ENCODE results near the gene RAB26. TPM values are rescaled to one million over a fixed set of nuclear protein-coding genes. Genes with fewer than 3 reads are reported as not detected.
"Not testable (repeated sequence)": the region's sequence is repeated elsewhere in the genome, so short reads cannot be mapped to it uniquely, and the experiment has no call there.

RAB26 gene
- total RNA-seq, 1 donor from 2014 or later = 1.5 TPM

DNA sequence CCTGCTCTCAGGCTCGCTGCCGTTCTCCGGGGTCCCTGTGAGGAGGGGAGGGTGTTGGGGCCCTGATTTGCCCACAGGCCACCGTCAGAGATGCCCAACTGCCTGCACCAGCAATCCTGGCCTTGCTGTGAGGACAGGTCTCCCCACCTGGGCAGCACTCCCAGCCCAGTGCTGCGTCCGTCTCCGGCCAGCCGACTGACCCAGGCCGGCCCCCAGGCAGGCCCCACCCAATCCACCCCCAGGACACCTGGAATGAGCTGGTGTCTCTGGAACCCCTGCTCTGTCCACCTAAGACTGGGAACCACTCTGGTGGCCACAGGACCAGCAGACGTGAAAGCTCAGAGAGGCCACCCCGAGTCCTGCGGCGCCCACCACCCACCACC is 32.8 kb upstream of the RAB26 start:
- Histone ChIP-seq H3K4me1 (peaks cover 16% of the 10 kb centered on the region), H3K36me3 (peaks cover 0 to 19% of the 10 kb centered on the region in 2 donors), H3K9me3 (no peaks in the 10 kb centered on the region), H3K4me3 (no peak overlapping the region), H3K27ac (no peak overlapping the region), H3K27me3 (no peaks in the 10 kb centered on the region)
- TF ChIP-seq, protein P1, sequence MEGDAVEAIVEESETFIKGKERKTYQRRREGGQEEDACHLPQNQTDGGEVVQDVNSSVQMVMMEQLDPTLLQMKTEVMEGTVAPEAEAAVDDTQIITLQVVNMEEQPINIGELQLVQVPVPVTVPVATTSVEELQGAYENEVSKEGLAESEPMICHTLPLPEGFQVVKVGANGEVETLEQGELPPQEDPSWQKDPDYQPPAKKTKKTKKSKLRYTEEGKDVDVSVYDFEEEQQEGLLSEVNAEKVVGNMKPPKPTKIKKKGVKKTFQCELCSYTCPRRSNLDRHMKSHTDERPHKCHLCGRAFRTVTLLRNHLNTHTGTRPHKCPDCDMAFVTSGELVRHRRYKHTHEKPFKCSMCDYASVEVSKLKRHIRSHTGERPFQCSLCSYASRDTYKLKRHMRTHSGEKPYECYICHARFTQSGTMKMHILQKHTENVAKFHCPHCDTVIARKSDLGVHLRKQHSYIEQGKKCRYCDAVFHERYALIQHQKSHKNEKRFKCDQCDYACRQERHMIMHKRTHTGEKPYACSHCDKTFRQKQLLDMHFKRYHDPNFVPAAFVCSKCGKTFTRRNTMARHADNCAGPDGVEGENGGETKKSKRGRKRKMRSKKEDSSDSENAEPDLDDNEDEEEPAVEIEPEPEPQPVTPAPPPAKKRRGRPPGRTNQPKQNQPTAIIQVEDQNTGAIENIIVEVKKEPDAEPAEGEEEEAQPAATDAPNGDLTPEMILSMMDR (IDR thresholded peaks at IDR 0.05) = no peak
- TF ChIP-seq POLR2AphosphoS5 (IDR thresholded peaks at IDR 0.05; ENCODE audit: insufficient read depth in 1 of 2, low read depth in 1 of 2) (no peak), POLR2A (IDR thresholded peaks at IDR 0.05) (no peak)
- no peak for DNase-seq (ENCODE audit: extremely low spot score in 2 of 2)
- intact Hi-C loops (cut with DNase I) = no loop called here

DNA sequence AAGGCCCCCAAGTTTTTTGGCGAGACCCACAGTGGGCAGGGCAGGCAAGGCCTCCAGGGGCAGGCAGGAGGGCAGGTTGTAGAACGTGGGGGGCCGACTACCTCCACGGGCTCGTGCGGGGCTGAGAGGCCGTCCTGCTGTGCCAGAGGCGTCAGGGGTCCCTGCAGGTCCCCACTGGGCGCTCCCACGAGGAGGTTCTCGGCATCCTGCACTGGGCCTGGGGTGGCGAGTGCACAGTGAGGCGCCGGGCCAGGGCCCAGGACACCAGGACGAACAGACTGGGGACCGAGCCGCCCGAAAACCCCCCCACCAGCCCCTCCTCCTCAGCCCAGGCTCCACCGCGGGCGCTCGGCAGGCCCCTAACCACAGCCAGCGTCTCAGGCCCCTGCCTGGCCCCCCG is 32.0 kb upstream of the RAB26 start:
- H3K9me3 ChIP-seq; H3K4me3 ChIP-seq; DNase-seq (ENCODE audit: extremely low spot score in 2 of 2); H3K27ac ChIP-seq; intact Hi-C loops (cut with DNase I); H3K27me3 ChIP-seq: not testable (repeated sequence)
- Histone ChIP-seq H3K36me3 (peaks cover 0 to 12% of the 10 kb centered on the region in 2 donors), H3K4me1 (peaks cover 23% of the 10 kb centered on the region)

DNA sequence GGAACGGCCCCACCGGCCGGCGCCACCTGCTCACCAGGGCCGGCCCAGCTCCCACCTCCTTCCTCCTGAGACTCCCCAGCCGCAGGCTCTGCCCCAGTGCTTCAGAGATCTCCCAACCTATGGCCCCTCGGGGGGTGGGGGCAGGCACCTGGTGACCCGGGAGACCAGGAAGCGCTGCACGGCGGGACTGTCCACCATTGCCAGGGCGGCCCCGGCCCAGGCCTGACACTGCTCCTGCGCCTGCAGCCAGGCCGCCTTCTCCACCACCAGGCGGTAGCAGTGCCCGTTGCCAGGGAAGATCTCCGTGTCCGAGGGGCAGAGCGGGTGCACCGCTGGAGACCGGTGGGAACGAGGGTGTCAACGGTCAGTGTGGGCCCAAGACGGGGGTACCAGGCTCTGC is 31.1 kb upstream of the RAB26 start:
- intact Hi-C loops (cut with DNase I); H3K27ac ChIP-seq; H3K4me3 ChIP-seq; DNase-seq (ENCODE audit: extremely low spot score in 2 of 2); H3K9me3 ChIP-seq; H3K27me3 ChIP-seq: not testable (repeated sequence)
- Histone ChIP-seq H3K4me1 (peaks cover 33% of the 10 kb centered on the region), H3K36me3 (peaks cover 0 to 12% of the 10 kb centered on the region in 2 donors)

DNA sequence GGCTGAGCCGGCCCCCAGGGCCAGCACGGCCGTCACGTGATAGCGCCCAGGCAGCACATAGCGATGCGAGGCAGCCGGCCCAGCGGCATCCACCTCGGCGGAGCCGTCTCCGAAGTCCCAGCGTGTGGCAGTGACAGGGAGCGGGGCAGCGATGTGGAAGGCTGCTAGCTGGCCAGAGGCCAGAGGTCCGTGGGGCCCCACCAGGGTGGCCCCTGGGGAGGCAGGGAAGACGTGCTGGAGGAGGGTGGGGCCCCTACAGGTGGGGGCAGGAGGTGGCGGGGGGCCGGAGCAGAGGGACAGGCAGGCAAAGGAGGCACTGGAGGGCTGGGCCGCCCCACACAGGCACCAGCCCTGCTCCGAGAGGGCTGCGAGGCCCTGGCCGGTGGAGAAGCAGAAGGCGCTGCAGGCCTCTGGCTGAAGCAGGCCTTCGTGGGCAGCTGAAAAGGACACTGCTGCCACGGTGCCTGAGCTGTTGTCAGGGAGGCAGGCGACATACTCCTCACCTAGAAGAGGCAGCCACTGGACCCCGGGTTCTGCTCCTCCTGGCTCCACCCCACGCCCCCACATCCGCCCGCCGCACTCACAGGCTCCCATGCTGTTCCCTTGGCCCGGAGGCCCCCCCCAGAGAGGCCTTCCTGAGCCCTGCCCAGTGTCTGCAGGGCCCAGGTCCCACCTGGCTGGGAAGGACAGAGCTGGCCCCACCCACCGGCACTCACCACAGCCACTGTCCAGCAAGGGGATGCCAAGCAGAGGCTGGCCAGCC is 30.3 kb upstream of the RAB26 start:
- not testable (repeated sequence) for H3K27ac ChIP-seq

DNA sequence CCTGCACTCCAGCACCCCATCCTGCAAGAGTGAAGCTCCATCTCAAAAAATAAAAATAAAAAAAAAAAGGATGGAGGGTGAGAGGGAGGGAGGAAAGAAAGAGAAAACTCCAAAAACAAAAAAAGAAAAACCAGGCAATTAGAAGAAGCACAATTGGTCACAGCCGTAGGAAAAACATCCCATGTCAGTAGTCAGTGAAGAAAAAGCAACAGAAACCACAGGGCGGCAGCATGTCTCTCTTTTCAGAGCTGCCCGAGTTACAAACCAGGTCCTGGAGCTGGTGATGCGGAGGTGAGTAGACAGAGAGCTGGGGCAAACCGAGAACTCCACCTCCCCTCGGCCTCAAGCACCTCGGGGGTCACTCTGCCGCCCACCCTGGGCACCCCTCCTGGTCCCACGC is 27.1 kb upstream of the RAB26 start:
- H3K9me3 ChIP-seq; DNase-seq (ENCODE audit: extremely low spot score in 2 of 2); H3K27me3 ChIP-seq; intact Hi-C loops (cut with DNase I); H3K36me3 ChIP-seq: not testable (repeated sequence)
- TF ChIP-seq, protein P1 (IDR thresholded peaks at IDR 0.05) = peak in 1 of 3 experiments; percentile 19
- Histone ChIP-seq H3K4me3 (peak overlapping the region; percentile 9 to 18), H3K4me1 (peaks cover 72% of the 10 kb centered on the region), H3K27ac (peak overlapping the region; percentile 96)

More for the DNA sequence above, 30.3 kb upstream of the RAB26 start:
- H3K4me3 ChIP-seq; DNase-seq (ENCODE audit: extremely low spot score in 2 of 2); intact Hi-C loops (cut with DNase I); H3K27me3 ChIP-seq; H3K9me3 ChIP-seq: not testable (repeated sequence)
- Histone ChIP-seq H3K4me1 (peaks cover 41% of the 10 kb centered on the region), H3K36me3 (peaks cover 0 to 12% of the 10 kb centered on the region in 2 donors)

DNA sequence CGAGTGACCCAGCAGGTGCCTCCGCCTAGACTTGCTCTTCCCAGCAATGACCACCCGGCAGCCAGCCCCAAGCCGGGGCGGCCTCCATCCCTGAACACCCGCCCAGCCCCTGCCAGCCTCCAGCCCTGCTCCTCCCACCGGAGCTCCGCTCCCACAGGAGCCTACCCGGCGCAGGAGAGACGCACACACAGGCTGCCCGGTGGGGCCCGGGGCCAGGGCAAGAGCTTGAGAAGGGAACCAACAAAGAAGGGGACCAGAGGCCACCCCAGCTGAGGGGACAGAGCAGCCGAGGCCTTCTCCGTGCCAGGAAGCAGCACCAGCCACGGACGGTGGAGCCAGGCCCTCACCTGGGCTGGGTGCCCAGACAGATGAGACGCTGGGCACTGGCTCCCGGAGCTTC is 26.6 kb upstream of the RAB26 start:
- no peak for DNase-seq (ENCODE audit: extremely low spot score in 2 of 2)
- intact Hi-C loops (cut with DNase I) = no loop called here
- no peaks in the 10 kb centered on the region for H3K36me3 ChIP-seq
- H3K27me3 ChIP-seq = no peaks in the 10 kb centered on the region
- H3K27ac ChIP-seq = peak overlapping the region; percentile 96
- TF ChIP-seq POLR2A (IDR thresholded peaks at IDR 0.05) = no peak
- peaks cover 72% of the 10 kb centered on the region for H3K4me1 ChIP-seq
- peak overlapping the region; percentile 9 to 18 for H3K4me3 ChIP-seq
- H3K9me3 ChIP-seq = no peaks in the 10 kb centered on the region

DNA sequence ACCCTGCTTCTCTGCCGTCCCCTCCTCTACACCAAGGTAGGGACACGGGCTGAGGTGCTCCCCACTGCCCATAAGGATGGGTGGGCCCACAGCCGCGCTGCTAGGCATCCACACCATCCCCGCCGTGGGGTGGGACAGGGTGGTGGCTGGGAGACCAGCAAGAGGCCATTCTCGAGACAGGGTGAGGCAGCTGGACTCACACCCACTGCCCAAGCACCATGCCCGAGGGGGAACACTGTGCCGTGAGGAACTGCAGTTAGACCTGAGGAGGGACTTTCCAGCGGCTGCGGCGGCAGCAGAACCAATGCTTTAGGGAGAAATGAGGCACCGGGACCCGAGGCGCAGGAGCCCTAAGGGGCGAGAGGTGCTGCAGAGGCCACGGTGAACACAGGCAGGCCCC is 26.0 kb upstream of the RAB26 start:
- no peak for DNase-seq (ENCODE audit: extremely low spot score in 2 of 2)
- H3K27me3 ChIP-seq = no peaks in the 10 kb centered on the region
- no peaks in the 10 kb centered on the region for H3K36me3 ChIP-seq
- no peak overlapping the region for H3K4me3 ChIP-seq
- H3K9me3 ChIP-seq = no peaks in the 10 kb centered on the region
- peaks cover 72% of the 10 kb centered on the region for H3K4me1 ChIP-seq
- TF ChIP-seq POLR2A (IDR thresholded peaks at IDR 0.05) (no peak), POLR2AphosphoS5 (IDR thresholded peaks at IDR 0.05; ENCODE audit: insufficient read depth in 1 of 2, low read depth in 1 of 2) (no peak)
- TF ChIP-seq, protein P1 (IDR thresholded peaks at IDR 0.05) = no peak
- peak overlapping the region; percentile 96 for H3K27ac ChIP-seq
- intact Hi-C loops (cut with DNase I) = no loop called here

Measured in vagina (tissue), 2 donors.